GM12864 (cell line): Measurements from ENCODE around the gene YPEL5.
A peak's percentile ranks its signal among the peaks of the same experiment; 100 is the strongest.
"Not testable (repeated sequence)": the region's sequence is repeated elsewhere in the genome, so short reads cannot be mapped to it uniquely, and the experiment has no call there.

Experiments used
- DNase-seq: peaks from one replicate; pipeline ENCODE4 v3.0.0-alpha.2; 2011; ENCODE audit warnings: low read depth
- H3K4me3 ChIP-seq: 2 replicates; pipeline ENCODE4 v1.5.1; 2011; ENCODE audit warnings: mild to moderate bottlenecking, low read depth, low read length, control low read depth
- CTCF ChIP-seq: IDR thresholded peaks from 2 replicates; pipeline ENCODE4 v1.5.1; 2011; ENCODE audit warnings: low read depth, mild to moderate bottlenecking, moderate library complexity, low read length, control low read depth, inconsistent platforms; ENCODE audit errors: missing control alignments

Gene YPEL5

GRCh38 chr2:30108851-30109250 lies 38.0 kb upstream of the YPEL5 start:
- H3K4me3 ChIP-seq: no peak overlapping the region
- TF ChIP-seq CTCF: no peak
- DNase-seq: no peak

- no peak for TF ChIP-seq CTCF
- no peak overlapping the region for H3K4me3 ChIP-seq
Observed at GRCh38 chr2:30109856-30110255, 37.0 kb upstream of the YPEL5 start.

GRCh38 chr2:30110773-30111172 lies 36.0 kb upstream of the YPEL5 start:
- TF ChIP-seq CTCF: no peak
- no peak for DNase-seq
- no peak overlapping the region for H3K4me3 ChIP-seq

More at GRCh38 chr2:30109856-30110255, 37.0 kb upstream of the YPEL5 start:
- no peak for DNase-seq

- H3K4me3 ChIP-seq, DNase-seq: not testable (repeated sequence)
Observed at GRCh38 chr2:30111186-30111585, 35.6 kb upstream of the YPEL5 start.

GRCh38 chr2:30112561-30112960 lies 34.2 kb upstream of the YPEL5 start:
- TF ChIP-seq CTCF: no peak
- no peak overlapping the region for H3K4me3 ChIP-seq
- no peak for DNase-seq

GRCh38 chr2:30113617-30114293 lies 33.1 kb upstream of the YPEL5 start:
- H3K4me3 ChIP-seq: no peak overlapping the region
- no peak for DNase-seq
- TF ChIP-seq CTCF: no peak

GRCh38 chr2:30115141-30115980 lies 31.4 kb upstream of the YPEL5 start:
- peak; percentile 19 for DNase-seq
- peak; percentile 98 for TF ChIP-seq CTCF
- H3K4me3 ChIP-seq: no peak overlapping the region
